Lung (tissue), 12 donors: Measurements from ENCODE around the gene KPNA6. TPM values are rescaled to one million over a fixed set of nuclear protein-coding genes. Genes with fewer than 3 reads are reported as not detected.
"Not testable (repeated sequence)": the region's sequence is repeated elsewhere in the genome, so short reads cannot be mapped to it uniquely, and the experiment has no call there.

Experiments used
- ATAC-seq: fragments of 200-7000 bp; cut with Tn5 transposase; one replicate; pipeline ENCODE4 v1.9.1; 2020; ENCODE audit warnings: moderate number of reproducible peaks; ENCODE audit not compliant: insufficient read depth, low FRiP score
- DNase-seq, 3 donors: peaks; one replicate each; pipeline ENCODE4 v3.0.0-alpha.2; 2013 to 2017
- H3K27ac ChIP-seq, 2 donors: one replicate each; pipeline ENCODE4 v1.5.1; 2013; ENCODE audit warnings: mild to moderate bottlenecking in 2 of 2, moderate library complexity in 2 of 2, control low read depth in 1 of 2, inconsistent platforms in 1 of 2, low read depth in 1 of 2, low read length in 1 of 2
- H3K27me3 ChIP-seq, 3 donors: one replicate each; pipeline ENCODE4 v1.5.1; 2013; ENCODE audit warnings: low read length in 2 of 3; ENCODE audit not compliant: control insufficient read depth in 3 of 3, insufficient read depth in 3 of 3
- H3K36me3 ChIP-seq, 4 donors: one replicate each; pipeline ENCODE4 v1.5.1; 2013; ENCODE audit warnings: low read length in 4 of 4, mild to moderate bottlenecking in 1 of 4, moderate library complexity in 1 of 4; ENCODE audit not compliant: control insufficient read depth in 4 of 4, insufficient read depth in 4 of 4
- H3K4me1 ChIP-seq, 5 donors: one replicate each; pipeline ENCODE4 v1.5.1; 2013; ENCODE audit warnings: low read length in 5 of 5, mild to moderate bottlenecking in 2 of 5, moderate library complexity in 1 of 5; ENCODE audit not compliant: control insufficient read depth in 5 of 5, insufficient read depth in 5 of 5
- H3K4me3 ChIP-seq: one replicate; pipeline ENCODE4 v1.5.1; 2013; ENCODE audit warnings: mild to moderate bottlenecking, control low read depth, moderate library complexity
- H3K9ac ChIP-seq, 2 donors: one replicate each; pipeline ENCODE4 v1.5.1; 2013; ENCODE audit warnings: low read length in 2 of 2, control low read depth in 1 of 2; ENCODE audit not compliant: insufficient read depth in 1 of 2
- H3K9me3 ChIP-seq, 4 donors: one replicate each; pipeline ENCODE4 v1.5.1; 2013; ENCODE audit warnings: low read length in 3 of 4, mild to moderate bottlenecking in 1 of 4, moderate library complexity in 1 of 4; ENCODE audit not compliant: control insufficient read depth in 4 of 4, insufficient read depth in 3 of 4
- CTCF ChIP-seq: IDR thresholded peaks from 2 replicates; pipeline ENCODE4 v1.5.1; 2012; ENCODE audit warnings: mild to moderate bottlenecking; ENCODE audit errors: control extremely low read depth, extremely low read depth
- WGBS, 2 donors: extraction: QIAGEN DNeasy Blood & Tissue Kit; methylation state at CpG; one replicate each; pipeline ENCODE4 v1.1.7; 2013; 5-methylcytosine and 5-hydroxymethylcytosine counted together
- polyA plus RNA-seq, 2 donors: library from polyadenylated mRNA; stranded (reverse); fragments of 200-250 nt; gene quantifications; one replicate each; pipeline ENCODE4 v1.2.1, GENCODE V29; 2013
- total RNA-seq, 2 donors: library from RNA; depleted of rRNA in 1 of 2; stranded (reverse); fragments of >200 nt in 1 of 2; gene quantifications; one replicate each; pipeline ENCODE4 v1.2.1, GENCODE V29; 2014 to 2021
- donor health status: control.
- donor health status: control.
- donor health status: Bipolar disorder and iron deficiency.
- donor health status: healthy.
- donor health status: DM: yes; HTN: yes; CAD: no.

The KPNA6 gene
- total and polyA plus RNA-seq, 4 donors, result 7.9 to 54.0 (median 23.2) TPM

- Histone ChIP-seq H3K9me3 (no peaks in the 10 kb centered on the region), H3K27me3 (no peaks in the 10 kb centered on the region), H3K4me3 (no peak overlapping the region), H3K4me1 (peaks cover 0 to 24% (median 0%) of the 10 kb centered on the region in 5 donors), H3K9ac (no peak overlapping the region), H3K27ac (peak overlapping the region in 1 of 2 donors; percentile 11), H3K36me3 (peaks cover 0 to 3% (median 0%) of the 10 kb centered on the region in 4 donors)
- DNase-seq (peak in 1 of 3 donors; percentile 13), ATAC-seq (no peak)
- 83 to 90% methylated on average over 4 of the region's 4 CpGs for WGBS, 2 donors
- no peak for TF ChIP-seq CTCF
Observed at GRCh38 chr1:32116531-32116930, 8.7 kb downstream of the KPNA6 start.

GRCh38 chr1:32122151-32122550, 14.3 kb downstream of the KPNA6 start:
- Histone ChIP-seq H3K27ac (no peak overlapping the region), H3K4me1 (peaks cover 0 to 14% (median 0%) of the 10 kb centered on the region in 5 donors), H3K27me3 (no peaks in the 10 kb centered on the region), H3K36me3 (no peaks in the 10 kb centered on the region), H3K4me3 (no peak overlapping the region), H3K9me3 (no peaks in the 10 kb centered on the region), H3K9ac (no peak overlapping the region)
- TF ChIP-seq CTCF, result no peak
- DNase-seq, result no peak
- 21 to 51% methylated on average over 5 of the region's 5 CpGs for WGBS, 2 donors
- no peak for ATAC-seq

- H3K4me1 ChIP-seq, result peaks cover 0 to 23% (median 0%) of the 10 kb centered on the region in 5 donors
- not testable (repeated sequence) for H3K27ac ChIP-seq, ATAC-seq, H3K36me3 ChIP-seq, H3K27me3 ChIP-seq, H3K9me3 ChIP-seq, H3K4me3 ChIP-seq, H3K9ac ChIP-seq, DNase-seq
- 93 to 98% methylated on average over 2 of the region's 2 CpGs for WGBS, 2 donors
Observed at GRCh38 chr1:32123361-32123760, 15.5 kb downstream of the KPNA6 start.

GRCh38 chr1:32125313-32125712, 17.5 kb downstream of the KPNA6 start:
- Histone ChIP-seq H3K4me3 (no peak overlapping the region), H3K9me3 (no peaks in the 10 kb centered on the region), H3K36me3 (peaks cover 0 to 4% (median 2%) of the 10 kb centered on the region in 4 donors), H3K27ac (no peak overlapping the region), H3K27me3 (no peaks in the 10 kb centered on the region), H3K9ac (no peak overlapping the region), H3K4me1 (peaks cover 0 to 25% (median 0%) of the 10 kb centered on the region in 5 donors)
- DNase-seq, result no peak
- no peak for TF ChIP-seq CTCF
- ATAC-seq, result no peak
- 90 to 97% methylated on average over 8 of the region's 8 CpGs for WGBS, 2 donors
